ENCODE results near the gene CD99. TPM values are rescaled to one million over a fixed set of nuclear protein-coding genes. Genes with fewer than 3 reads are reported as not detected.

Gene CD99
- total and polyA plus RNA-seq, 2 experiments from 2014 or later: 467 to 474 TPM

DNA sequence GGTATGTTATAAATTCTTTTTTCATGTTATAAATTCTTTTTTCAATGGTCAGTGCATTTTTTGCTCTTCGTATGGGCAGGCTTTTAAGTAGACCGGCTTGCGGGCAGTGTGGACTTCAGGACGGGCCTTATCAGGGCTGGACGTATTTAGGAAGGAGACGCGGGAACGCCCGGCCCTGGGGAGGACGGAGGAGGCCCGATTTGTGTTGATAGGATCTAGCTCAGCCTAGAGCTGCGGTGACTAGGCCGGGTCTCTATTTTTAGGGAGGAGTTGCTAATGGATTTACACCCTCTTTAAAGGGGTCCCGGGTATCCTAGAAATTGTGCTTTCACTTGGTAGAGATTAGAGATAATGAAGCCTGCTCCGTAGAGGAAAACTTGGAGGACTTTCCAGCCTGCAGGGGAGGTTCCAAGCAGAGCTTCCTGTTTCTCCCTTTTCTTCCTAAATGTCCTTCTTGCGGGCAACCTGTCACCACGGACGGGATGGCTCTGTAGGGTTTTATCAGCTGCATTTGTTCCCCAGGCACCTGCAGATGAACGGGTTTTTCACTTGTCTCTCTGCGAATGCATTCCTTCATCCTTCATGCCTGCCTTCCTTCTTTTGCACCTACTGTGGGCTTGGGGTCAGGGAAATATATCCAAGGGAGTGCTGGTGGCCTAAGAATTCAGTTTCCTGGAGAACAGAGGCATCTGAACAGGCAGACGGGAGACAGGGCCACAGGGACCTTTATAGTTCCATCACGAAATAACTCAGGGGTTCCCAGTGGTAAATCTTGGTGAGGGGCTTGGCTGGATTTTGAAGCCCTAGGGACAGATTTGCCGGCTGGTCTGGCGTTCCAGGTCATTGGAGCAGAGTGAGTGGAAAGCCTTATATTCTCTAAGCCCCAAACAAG, 1.4 kb downstream of the CD99 start:
- H3K9me3 ChIP-seq (ENCODE audit: low read depth): no peaks in the 10 kb centered on the region
- H3K27ac ChIP-seq: peak overlapping the region; percentile 86
- H3K4me1 ChIP-seq (ENCODE audit: low read depth): peaks cover 40% of the 10 kb centered on the region
- DNase-seq (ENCODE audit: low read depth in 1 of 2, low spot score in 1 of 2): peak; percentile 58 to 72
- no peaks in the 10 kb centered on the region for H3K36me3 ChIP-seq
- peak overlapping the region; percentile 92 for H3K4me3 ChIP-seq
- H3K27me3 ChIP-seq: no peaks in the 10 kb centered on the region
- TF ChIP-seq, protein P1, sequence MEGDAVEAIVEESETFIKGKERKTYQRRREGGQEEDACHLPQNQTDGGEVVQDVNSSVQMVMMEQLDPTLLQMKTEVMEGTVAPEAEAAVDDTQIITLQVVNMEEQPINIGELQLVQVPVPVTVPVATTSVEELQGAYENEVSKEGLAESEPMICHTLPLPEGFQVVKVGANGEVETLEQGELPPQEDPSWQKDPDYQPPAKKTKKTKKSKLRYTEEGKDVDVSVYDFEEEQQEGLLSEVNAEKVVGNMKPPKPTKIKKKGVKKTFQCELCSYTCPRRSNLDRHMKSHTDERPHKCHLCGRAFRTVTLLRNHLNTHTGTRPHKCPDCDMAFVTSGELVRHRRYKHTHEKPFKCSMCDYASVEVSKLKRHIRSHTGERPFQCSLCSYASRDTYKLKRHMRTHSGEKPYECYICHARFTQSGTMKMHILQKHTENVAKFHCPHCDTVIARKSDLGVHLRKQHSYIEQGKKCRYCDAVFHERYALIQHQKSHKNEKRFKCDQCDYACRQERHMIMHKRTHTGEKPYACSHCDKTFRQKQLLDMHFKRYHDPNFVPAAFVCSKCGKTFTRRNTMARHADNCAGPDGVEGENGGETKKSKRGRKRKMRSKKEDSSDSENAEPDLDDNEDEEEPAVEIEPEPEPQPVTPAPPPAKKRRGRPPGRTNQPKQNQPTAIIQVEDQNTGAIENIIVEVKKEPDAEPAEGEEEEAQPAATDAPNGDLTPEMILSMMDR (IDR thresholded peaks at IDR 0.05; ENCODE audit: low read depth, low read length): no peak

DNA sequence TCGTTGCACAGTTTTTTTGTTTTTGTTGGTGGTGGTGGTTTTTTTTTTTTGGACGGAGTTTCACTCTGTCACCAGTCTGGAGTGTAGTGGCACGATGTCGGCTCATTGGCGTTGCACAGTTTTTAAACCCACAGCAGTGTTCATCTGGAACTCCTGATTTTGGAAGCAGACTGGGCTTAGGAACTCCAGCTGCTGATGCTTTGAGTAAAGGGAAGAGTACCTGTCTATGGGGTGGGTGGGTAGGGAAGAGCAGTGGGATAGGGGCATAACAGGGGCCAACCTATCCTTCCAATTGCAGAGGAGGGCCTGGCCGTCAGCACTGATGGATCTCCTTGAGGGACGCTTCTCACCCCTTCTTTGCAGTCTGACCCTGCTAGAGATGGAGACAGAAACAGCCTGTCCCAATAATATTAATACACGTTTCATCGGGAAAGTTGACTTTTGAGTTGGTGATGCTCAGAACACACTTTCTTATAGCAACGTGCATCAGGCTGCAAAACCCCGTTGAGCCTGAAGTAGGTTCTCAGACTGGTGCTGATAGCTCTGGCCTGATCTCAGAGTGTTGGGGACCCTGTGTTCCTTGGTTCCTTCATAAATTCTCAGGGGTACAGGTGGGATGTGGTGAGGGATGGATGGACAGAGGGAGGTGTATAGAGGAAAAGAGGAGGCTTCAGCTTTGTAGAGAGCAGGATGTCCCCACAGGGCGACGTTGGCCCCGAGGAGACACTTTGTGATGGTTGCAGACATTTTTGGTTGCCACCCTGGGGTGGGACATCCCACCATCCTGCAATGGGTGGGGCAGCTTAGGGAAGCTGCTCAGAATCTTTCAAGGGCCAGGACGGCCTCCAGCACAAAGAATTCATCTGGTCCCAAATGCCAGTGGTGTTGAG, 2.3 kb downstream of the CD99 start:
- TF ChIP-seq, protein P1 (IDR thresholded peaks at IDR 0.05; ENCODE audit: low read depth, low read length): no peak
- peak overlapping the region; percentile 86 for H3K27ac ChIP-seq
- no peak for DNase-seq (ENCODE audit: low read depth in 1 of 2, low spot score in 1 of 2)
- H3K9me3 ChIP-seq (ENCODE audit: low read depth): no peaks in the 10 kb centered on the region
- H3K4me1 ChIP-seq (ENCODE audit: low read depth): peaks cover 40% of the 10 kb centered on the region
- H3K27me3 ChIP-seq: no peaks in the 10 kb centered on the region
- H3K36me3 ChIP-seq: no peaks in the 10 kb centered on the region
- H3K4me3 ChIP-seq: peak overlapping the region; percentile 92

DNA sequence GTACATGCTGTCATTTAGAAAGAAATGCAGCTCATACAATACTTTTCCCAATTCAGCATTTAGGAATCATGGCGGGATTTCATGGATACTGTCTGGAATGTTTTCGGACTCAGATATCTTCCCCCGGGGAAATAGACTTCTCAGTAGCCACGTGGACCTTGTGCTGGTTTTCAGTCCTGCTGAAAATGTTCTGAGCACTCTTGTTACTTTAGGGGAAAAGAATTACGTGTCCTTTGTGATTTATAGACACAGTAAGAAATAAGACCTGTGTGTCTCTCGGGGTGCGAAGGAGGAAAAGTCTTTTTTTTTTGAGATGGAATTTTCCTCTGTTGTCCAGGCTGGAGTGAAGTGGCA, 3.8 kb downstream of the CD99 start:
- H3K9me3 ChIP-seq (ENCODE audit: low read depth): no peaks in the 10 kb centered on the region
- H3K27me3 ChIP-seq: no peaks in the 10 kb centered on the region
- H3K4me1 ChIP-seq (ENCODE audit: low read depth): peaks cover 45% of the 10 kb centered on the region
- H3K27ac ChIP-seq: peak overlapping the region; percentile 62
- TF ChIP-seq, protein P1 (IDR thresholded peaks at IDR 0.05; ENCODE audit: low read depth, low read length): no peak
- DNase-seq (ENCODE audit: low read depth in 1 of 2, low spot score in 1 of 2): no peak
- H3K36me3 ChIP-seq: no peaks in the 10 kb centered on the region
- no peak overlapping the region for H3K4me3 ChIP-seq

DNA sequence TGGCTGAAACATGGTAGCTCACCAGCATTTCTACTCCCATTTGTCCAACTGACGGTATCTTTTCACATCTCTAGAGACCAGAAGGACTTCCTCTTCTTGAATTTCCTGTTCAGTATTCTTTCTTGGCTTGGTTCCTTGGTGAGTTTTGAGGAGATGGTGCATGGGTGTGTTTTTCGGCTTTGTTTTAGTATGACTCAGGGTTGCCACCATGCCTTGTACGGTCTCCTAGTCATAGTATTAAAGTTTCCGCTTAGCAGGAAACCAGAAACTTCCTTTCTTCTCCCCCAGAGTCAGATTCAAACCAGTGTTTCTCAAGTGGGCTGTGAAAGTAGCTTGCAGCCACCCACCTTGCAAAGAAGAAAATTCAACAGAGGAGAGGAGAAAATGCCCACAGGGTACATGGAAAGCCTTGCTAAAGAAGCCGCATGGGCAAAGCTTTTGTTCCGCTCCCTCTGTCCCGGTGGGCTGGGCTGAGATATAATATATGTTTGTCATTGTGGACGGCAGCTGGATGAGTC, 5.7 kb downstream of the CD99 start:
- Histone ChIP-seq H3K27ac (peak overlapping the region; percentile 5), H3K4me3 (no peak overlapping the region), H3K9me3 (ENCODE audit: low read depth) (no peaks in the 10 kb centered on the region), H3K36me3 (no peaks in the 10 kb centered on the region), H3K4me1 (ENCODE audit: low read depth) (peaks cover 53% of the 10 kb centered on the region), H3K27me3 (no peaks in the 10 kb centered on the region)
- TF ChIP-seq, protein P1 (IDR thresholded peaks at IDR 0.05; ENCODE audit: low read depth, low read length): no peak
- DNase-seq (ENCODE audit: low read depth in 1 of 2, low spot score in 1 of 2): peak in 1 of 2 donors; percentile 85

DNA sequence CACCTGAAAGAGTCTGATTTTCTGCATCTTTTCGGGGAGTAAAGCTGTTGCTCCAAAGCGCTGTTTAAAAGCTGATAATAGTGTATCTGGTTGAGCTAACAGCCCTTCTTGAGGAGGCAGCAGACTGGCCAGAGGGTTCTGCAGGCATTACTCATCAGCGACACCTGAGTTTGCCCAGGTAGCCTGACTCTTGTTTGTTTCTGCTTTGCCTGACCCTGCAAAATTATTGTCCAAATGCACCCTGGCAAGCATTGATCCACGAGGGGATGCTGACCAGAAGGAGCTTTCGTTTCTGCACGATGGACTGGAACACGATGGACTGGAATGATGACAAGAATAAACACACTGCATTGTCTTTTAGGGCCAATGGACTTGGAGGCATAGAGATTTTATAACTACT, 6.2 kb downstream of the CD99 start:
- TF ChIP-seq, protein P1 (IDR thresholded peaks at IDR 0.05; ENCODE audit: low read depth, low read length): no peak
- peaks cover 57% of the 10 kb centered on the region for H3K4me1 ChIP-seq (ENCODE audit: low read depth)
- H3K27me3 ChIP-seq: no peaks in the 10 kb centered on the region
- H3K9me3 ChIP-seq (ENCODE audit: low read depth): no peaks in the 10 kb centered on the region
- H3K27ac ChIP-seq: peak overlapping the region; percentile 5
- H3K36me3 ChIP-seq: no peaks in the 10 kb centered on the region
- no peak for DNase-seq (ENCODE audit: low read depth in 1 of 2, low spot score in 1 of 2)
- no peak overlapping the region for H3K4me3 ChIP-seq

All from cardiac muscle cell (in vitro differentiated cells and primary cell).